Iris pigment epithelial cell (primary cell): Measurements from ENCODE around the gene GOSR2.
"Not testable (repeated sequence)": the region's sequence is repeated elsewhere in the genome, so short reads cannot be mapped to it uniquely, and the experiment has no call there.

Experiments
- DNase-seq: peaks from one replicate; pipeline ENCODE4 v3.0.0-alpha.2; 2011; ENCODE audit warnings: low read depth

Gene GOSR2

GRCh38 chr17:46964315-46965265 lies 41.6 kb downstream of the GOSR2 start:
- peak; percentile 28 for DNase-seq

GRCh38 chr17:46968224-46968834 lies 45.4 kb downstream of the GOSR2 start:
- DNase-seq: no peak

GRCh38 chr17:46968896-46969295 lies 45.9 kb downstream of the GOSR2 start:
- no peak for DNase-seq

GRCh38 chr17:46971647-46972300 lies 48.8 kb downstream of the GOSR2 start:
- no peak for DNase-seq

GRCh38 chr17:46972346-46972745 lies 49.4 kb downstream of the GOSR2 start:
- no peak for DNase-seq

GRCh38 chr17:46974086-46974485 lies 51.1 kb downstream of the GOSR2 start:
- DNase-seq: no peak

- no peak for DNase-seq
Measured at GRCh38 chr17:46975287-46975686, 52.3 kb downstream of the GOSR2 start.

- DNase-seq: no peak
Measured at GRCh38 chr17:46976626-46977270, 53.8 kb downstream of the GOSR2 start.

GRCh38 chr17:46977348-46977747 lies 54.4 kb downstream of the GOSR2 start:
- peak; percentile 43 for DNase-seq

GRCh38 chr17:46977750-46978488 lies 55.0 kb downstream of the GOSR2 start:
- no peak for DNase-seq

GRCh38 chr17:46978489-46979146 lies 55.7 kb downstream of the GOSR2 start:
- DNase-seq: no peak

- peak; percentile 20 for DNase-seq
Measured at GRCh38 chr17:46979147-46979863, 56.3 kb downstream of the GOSR2 start, which contains the start of gene RPRML. Gene RPRML, minus strand, starts transcription at chr17:46979253. Its CDS starts 246 bp downstream, at chr17:46979007.

- DNase-seq: no peak
Measured at GRCh38 chr17:46982577-46982976, 59.6 kb downstream of the GOSR2 start.

- no peak for DNase-seq
Measured at GRCh38 chr17:46983782-46984181, 60.8 kb downstream of the GOSR2 start.

- no peak for DNase-seq
Measured at GRCh38 chr17:46984341-46984740, 61.4 kb downstream of the GOSR2 start.

- no peak for DNase-seq
Measured at GRCh38 chr17:46984892-46985291, 61.9 kb downstream of the GOSR2 start.

- no peak for DNase-seq
Measured at GRCh38 chr17:46986366-46986765, 63.4 kb downstream of the GOSR2 start.

GRCh38 chr17:46987927-46988326 lies 65.0 kb downstream of the GOSR2 start:
- not testable (repeated sequence) for DNase-seq

GRCh38 chr17:46989637-46990431 lies 66.9 kb downstream of the GOSR2 start:
- no peak for DNase-seq
